Testis (tissue), 3 donors: Measurements from ENCODE around the gene CCNY. TPM values are rescaled to one million over a fixed set of nuclear protein-coding genes. Genes with fewer than 3 reads are reported as not detected.

ENCODE experiments used
- DNase-seq: peaks from one replicate; pipeline ENCODE4 v3.0.0-alpha.2; 2019
- H3K27ac ChIP-seq, 2 donors: fragments of 200-600 bp; sonication (generic); one replicate each; pipeline ENCODE4 v1.5.1; 2019
- H3K27me3 ChIP-seq: fragments of 200-600 bp; sonication (generic); one replicate; pipeline ENCODE4 v1.5.1; 2019
- H3K36me3 ChIP-seq: fragments of 200-600 bp; sonication (generic); one replicate; pipeline ENCODE4 v1.5.1; 2017; ENCODE audit warnings: low read depth; ENCODE audit errors: missing control alignments
- H3K4me1 ChIP-seq: fragments of 200-600 bp; sonication (generic); one replicate; pipeline ENCODE4 v1.5.1; 2019
- H3K4me3 ChIP-seq, 2 donors: fragments of 200-600 bp; sonication (generic); one replicate each; pipeline ENCODE4 v1.5.1; 2017 to 2019
- H3K9me3 ChIP-seq: fragments of 200-600 bp; sonication (generic); one replicate; pipeline ENCODE4 v1.5.1; 2017
- POLR2A ChIP-seq: fragments of 450-650 bp; IDR thresholded peaks from one replicate; pipeline ENCODE4 v1.6.1; 2017; ENCODE audit warnings: antibody characterized with exemption, mild to moderate bottlenecking, moderate library complexity
- WGBS, 2 donors: methylation state at CpG; one replicate each; pipeline ENCODE4 v1.1.5; 2018; 5-methylcytosine and 5-hydroxymethylcytosine counted together
- intact Hi-C: fragments of 100-400 bp; cut with DNase I; formaldehyde crosslinking; loops from one replicate; pipeline ENCODE4 v1.15.1; 2023; ENCODE audit warnings: low total_unique reads
- polyA plus RNA-seq: library from polyadenylated mRNA; stranded (reverse); fragments of 350-450 nt; fragmentation: Illumina TruSeq; extraction: RNeasy Lipid Tissue Mini Kit (QIAGEN cat#74804); gene quantifications from one replicate; pipeline ENCODE4 v1.2.3, GENCODE V29; 2014; ENCODE audit warnings: low read depth, low replicate concordance; ENCODE audit not compliant: insufficient read depth
- total RNA-seq, 2 donors: library from RNA; depleted of rRNA; stranded (reverse); fragments of >200 nt; gene quantifications; one replicate each; pipeline ENCODE4 v1.2.3, GENCODE V29; 2016
- TF ChIP-seq, protein P1 (sequence below), 3 experiments: fragments of 450-650 bp in 2 of 3; fragments of 200-600 bp in 1 of 3; sonication (generic) in 1 of 3; IDR thresholded peaks; one replicate each; pipeline ENCODE4 v1.5.1; 2016 to 2019; ENCODE audit warnings: antibody characterized with exemption in 3 of 3, mild to moderate bottlenecking in 2 of 3, moderate library complexity in 1 of 3

CCNY gene
- total and polyA plus RNA-seq, 3 donors from 2014 or later: 103 to 380 (median 132) TPM

DNA sequence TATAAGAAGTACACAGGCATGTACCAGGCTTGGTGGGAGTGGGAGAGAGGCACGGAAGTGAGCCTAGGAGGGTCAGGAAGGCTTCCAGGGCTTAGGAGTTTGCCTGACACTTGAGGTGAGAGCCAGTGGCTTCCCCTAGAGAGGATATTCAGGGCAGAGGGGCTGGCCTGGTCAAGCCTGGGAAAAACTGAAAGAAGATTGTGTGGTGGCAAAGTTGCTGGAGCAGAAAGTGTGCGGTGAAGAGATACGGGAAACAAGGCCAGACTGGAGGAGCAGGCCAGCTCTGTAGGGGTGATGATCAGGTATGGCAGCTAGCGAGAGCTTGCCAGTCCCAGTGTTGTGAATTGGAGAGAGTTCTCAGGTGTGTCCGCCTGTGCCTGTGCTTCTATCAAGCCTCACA is 129.9 kb downstream of the CCNY start:
- intact Hi-C loops: no loop called here
- H3K27me3 ChIP-seq: no peaks in the 10 kb centered on the region
- no peak for DNase-seq
- WGBS, 2 donors: 81 to 86% methylated on average over 4 to 5 of the region's 5 CpGs
- no peak overlapping the region for H3K4me3 ChIP-seq
- no peak overlapping the region for H3K27ac ChIP-seq
- no peak for TF ChIP-seq POLR2A
- TF ChIP-seq, protein P1, sequence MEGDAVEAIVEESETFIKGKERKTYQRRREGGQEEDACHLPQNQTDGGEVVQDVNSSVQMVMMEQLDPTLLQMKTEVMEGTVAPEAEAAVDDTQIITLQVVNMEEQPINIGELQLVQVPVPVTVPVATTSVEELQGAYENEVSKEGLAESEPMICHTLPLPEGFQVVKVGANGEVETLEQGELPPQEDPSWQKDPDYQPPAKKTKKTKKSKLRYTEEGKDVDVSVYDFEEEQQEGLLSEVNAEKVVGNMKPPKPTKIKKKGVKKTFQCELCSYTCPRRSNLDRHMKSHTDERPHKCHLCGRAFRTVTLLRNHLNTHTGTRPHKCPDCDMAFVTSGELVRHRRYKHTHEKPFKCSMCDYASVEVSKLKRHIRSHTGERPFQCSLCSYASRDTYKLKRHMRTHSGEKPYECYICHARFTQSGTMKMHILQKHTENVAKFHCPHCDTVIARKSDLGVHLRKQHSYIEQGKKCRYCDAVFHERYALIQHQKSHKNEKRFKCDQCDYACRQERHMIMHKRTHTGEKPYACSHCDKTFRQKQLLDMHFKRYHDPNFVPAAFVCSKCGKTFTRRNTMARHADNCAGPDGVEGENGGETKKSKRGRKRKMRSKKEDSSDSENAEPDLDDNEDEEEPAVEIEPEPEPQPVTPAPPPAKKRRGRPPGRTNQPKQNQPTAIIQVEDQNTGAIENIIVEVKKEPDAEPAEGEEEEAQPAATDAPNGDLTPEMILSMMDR (IDR thresholded peaks at IDR 0.05): no peak
- H3K36me3 ChIP-seq: no peaks in the 10 kb centered on the region
- H3K4me1 ChIP-seq: peaks cover 12% of the 10 kb centered on the region
- no peaks in the 10 kb centered on the region for H3K9me3 ChIP-seq

DNA sequence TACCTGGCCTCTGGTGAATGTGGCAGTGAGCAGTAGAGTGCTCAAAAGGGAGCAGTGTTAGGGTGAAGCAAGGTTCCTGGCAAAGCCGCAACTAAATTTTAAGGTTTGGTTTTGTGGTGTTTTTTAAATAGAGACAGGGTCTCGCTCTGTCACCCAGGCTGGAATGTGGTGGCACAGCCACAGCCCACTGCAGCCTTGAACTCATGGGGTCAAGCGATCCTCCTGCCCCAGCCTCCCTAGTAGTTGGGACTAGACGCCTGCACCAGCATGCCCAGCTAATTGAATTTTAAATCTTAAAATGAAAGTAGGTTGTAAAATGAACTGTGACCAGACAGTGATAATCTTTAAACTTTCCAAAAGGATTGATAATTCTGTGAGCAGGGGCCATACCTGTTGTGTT is 130.4 kb downstream of the CCNY start:
- Histone ChIP-seq H3K9me3 (no peaks in the 10 kb centered on the region), H3K27me3 (no peaks in the 10 kb centered on the region), H3K36me3 (no peaks in the 10 kb centered on the region), H3K27ac (no peak overlapping the region), H3K4me1 (peaks cover 13% of the 10 kb centered on the region), H3K4me3 (no peak overlapping the region)
- no peak for DNase-seq
- intact Hi-C loops: no loop called here
- TF ChIP-seq, protein P1 (IDR thresholded peaks at IDR 0.05): no peak
- no peak for TF ChIP-seq POLR2A
- 86 to 92% methylated on average over 4 of the region's 4 CpGs for WGBS, 2 donors

DNA sequence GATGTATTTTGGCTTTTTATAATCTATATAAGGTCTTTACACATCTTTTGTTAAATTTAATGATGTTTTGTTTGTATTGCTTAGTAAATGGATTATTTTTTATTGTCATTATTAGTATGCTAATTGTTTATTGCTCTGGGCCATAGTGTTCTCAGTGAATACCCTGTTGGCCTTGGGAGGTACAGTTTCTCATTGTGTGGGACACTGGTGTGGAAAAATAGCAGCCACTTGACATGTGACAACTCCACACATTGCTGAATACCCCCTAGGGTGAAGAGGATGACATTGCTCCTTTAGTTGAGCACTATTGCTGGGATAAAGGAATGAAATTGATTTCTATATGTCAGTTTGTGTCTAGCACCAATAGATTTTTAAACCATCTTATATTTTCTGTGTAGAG is 130.9 kb downstream of the CCNY start:
- H3K4me3 ChIP-seq: no peak overlapping the region
- no peak overlapping the region for H3K27ac ChIP-seq
- H3K36me3 ChIP-seq: no peaks in the 10 kb centered on the region
- TF ChIP-seq, protein P1 (IDR thresholded peaks at IDR 0.05): no peak
- TF ChIP-seq POLR2A: no peak
- intact Hi-C loops: no loop called here
- no peaks in the 10 kb centered on the region for H3K9me3 ChIP-seq
- H3K4me1 ChIP-seq: peaks cover 13% of the 10 kb centered on the region
- H3K27me3 ChIP-seq: no peaks in the 10 kb centered on the region
- no peak for DNase-seq

DNA sequence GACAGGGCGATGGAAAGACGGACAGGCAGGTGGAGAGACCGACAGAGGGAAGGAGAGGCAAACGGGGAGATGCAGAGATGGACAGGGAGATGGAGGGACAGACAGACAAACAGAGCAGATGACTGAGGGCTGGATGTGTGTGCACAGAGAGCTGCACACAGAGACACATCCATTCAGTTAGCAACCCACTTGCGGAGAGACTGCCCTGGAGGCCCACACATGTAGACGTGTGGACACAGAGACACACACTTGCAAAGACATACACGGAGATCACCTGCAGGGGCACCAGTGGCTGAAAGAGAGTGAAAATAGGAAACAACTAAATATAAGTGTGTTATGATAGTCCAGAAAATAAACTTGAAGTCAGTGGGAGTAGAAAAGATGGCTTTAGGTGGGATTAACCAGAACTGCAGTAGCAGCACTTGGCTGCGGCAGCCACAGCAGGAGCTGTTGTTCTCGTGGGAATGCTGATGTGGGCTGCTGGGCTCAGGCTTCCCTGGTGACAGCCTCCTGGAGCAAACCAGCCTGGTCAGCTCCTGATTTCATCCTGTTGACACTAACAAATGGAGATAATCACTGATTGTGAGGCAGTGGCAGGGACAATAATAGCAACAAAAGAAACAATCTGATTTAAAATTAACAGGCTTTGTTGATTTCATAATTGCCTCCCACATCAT is 134.1 kb downstream of the CCNY start:
- H3K27me3 ChIP-seq: no peaks in the 10 kb centered on the region
- no peaks in the 10 kb centered on the region for H3K36me3 ChIP-seq
- 83 to 87% methylated on average over 9 of the region's 9 CpGs for WGBS, 2 donors
- H3K27ac ChIP-seq: peak overlapping the region in 1 of 2 donors; percentile 8
- no peaks in the 10 kb centered on the region for H3K9me3 ChIP-seq
- intact Hi-C loops: no loop called here
- peak; percentile 58 for DNase-seq
- H3K4me3 ChIP-seq: no peak overlapping the region
- TF ChIP-seq, protein P1 (IDR thresholded peaks at IDR 0.05): no peak
- no peak for TF ChIP-seq POLR2A
- peaks cover 9% of the 10 kb centered on the region for H3K4me1 ChIP-seq

DNA sequence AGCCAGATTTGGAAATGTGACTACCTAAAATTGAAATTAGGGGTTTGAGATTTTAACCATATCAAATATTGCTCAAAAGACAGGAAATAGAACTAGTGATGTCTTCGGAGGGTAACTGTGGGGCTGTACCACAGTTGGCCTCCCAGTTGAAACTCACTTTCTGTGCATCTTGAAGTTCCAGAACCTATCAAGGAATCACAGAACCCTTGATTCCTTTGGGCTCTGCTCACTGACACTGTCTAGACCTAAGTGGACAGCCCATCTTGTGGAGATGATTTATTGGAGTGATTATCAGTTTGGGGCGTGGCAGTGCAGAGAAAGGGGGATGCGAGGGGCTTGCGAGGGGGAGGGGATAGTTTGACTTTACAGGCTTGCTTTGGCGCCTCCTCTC is 134.6 kb downstream of the CCNY start:
- TF ChIP-seq, protein P1 (IDR thresholded peaks at IDR 0.05): no peak
- no peak for TF ChIP-seq POLR2A
- H3K4me1 ChIP-seq: peaks cover 9% of the 10 kb centered on the region
- DNase-seq: no peak
- 83 to 87% methylated on average over 5 of the region's 5 CpGs for WGBS, 2 donors
- H3K27me3 ChIP-seq: no peaks in the 10 kb centered on the region
- no peaks in the 10 kb centered on the region for H3K9me3 ChIP-seq
- H3K27ac ChIP-seq: peak overlapping the region in 1 of 2 donors; percentile 8
- intact Hi-C loops: no loop called here
- no peaks in the 10 kb centered on the region for H3K36me3 ChIP-seq
- no peak overlapping the region for H3K4me3 ChIP-seq
